K562 (cell line): ENCODE measurements around the gene DAPK1. TPM values are rescaled to one million over a fixed set of nuclear protein-coding genes. Genes with fewer than 3 reads are reported as not detected.

Experiments used
- ATF1 ChIP-seq, 2 experiments: fragments of 450-650 bp in 1 of 2; IDR thresholded peaks; 2 replicates each; pipeline ENCODE4 v1.6.1; 2016; ENCODE audit warnings: missing compliant biosample characterization in 1 of 2, missing genetic modification characterization in 1 of 2
- CREB1 ChIP-seq, 2 experiments: sonication (generic) in 1 of 2; formaldehyde crosslinking in 1 of 2; IDR thresholded peaks; 2 replicates each; pipeline versions ENCODE4 v1.6.1 to v1.8.0; 2012 to 2022; ENCODE audit warnings: inconsistent platforms in 1 of 2, mild to moderate bottlenecking in 1 of 2, missing genetic modification reagents in 1 of 2, moderate library complexity in 1 of 2
- CTBP1 ChIP-seq: fragments of 450-650 bp; IDR thresholded peaks from 2 replicates; pipeline ENCODE4 v1.6.1; 2016; ENCODE audit warnings: borderline replicate concordance
- CTCF ChIP-seq, 3 experiments: IDR thresholded peaks in 2 of 3; conservative IDR thresholded peaks in 1 of 3; 2 replicates each; pipeline ENCODE4 v1.5.1; 2011 to 2012; ENCODE audit warnings: low read length in 3 of 3, mild to moderate bottlenecking in 3 of 3, control low read depth in 2 of 3, improper control_type of control experiment in 1 of 3, inconsistent platforms in 1 of 3, low read depth in 1 of 3, mixed read lengths in 1 of 3, moderate library complexity in 1 of 3; ENCODE audit not compliant: insufficient read depth in 2 of 3
- E2F8 ChIP-seq: fragments of 450-650 bp; IDR thresholded peaks from 2 replicates; pipeline ENCODE4 v1.7.1; 2018; ENCODE audit warnings: mild to moderate bottlenecking, low read depth; ENCODE audit not compliant: partially characterized antibody
- ELF4 ChIP-seq: fragments of 450-650 bp; formaldehyde crosslinking; IDR thresholded peaks from 2 replicates; pipeline ENCODE4 v1.4.0; 2022; ENCODE audit warnings: missing genetic modification characterization
- FOXK2 ChIP-seq, 2 experiments: fragments of 450-650 bp; IDR thresholded peaks in 1 of 2; conservative IDR thresholded peaks in 1 of 2; 2 replicates each; pipeline ENCODE4 v1.6.1; 2016; ENCODE audit warnings: low read depth in 2 of 2, mild to moderate bottlenecking in 1 of 2
- HMG20B ChIP-seq: fragments of 250-450 bp; sonication (Bioruptor Pico); IDR thresholded peaks from 2 replicates; pipeline ENCODE4 v1.5.0; 2021; ENCODE audit warnings: mild to moderate bottlenecking
- HMGN3 ChIP-seq: IDR thresholded peaks from 2 replicates; pipeline ENCODE4 v1.6.1; 2011; ENCODE audit warnings: borderline replicate concordance, low read depth, mild to moderate bottlenecking, mixed read lengths, low read length; ENCODE audit not compliant: insufficient read length; ENCODE audit errors: extremely low read depth
- HNRNPLL ChIP-seq: fragments of 200-400 bp; formaldehyde crosslinking; IDR thresholded peaks from 2 replicates; pipeline ENCODE4 v1.6.1; 2017; ENCODE audit warnings: low read length, low read depth, mild to moderate bottlenecking; ENCODE audit not compliant: poor library complexity, severe bottlenecking
- KAT8 ChIP-seq: fragments of 450-650 bp; IDR thresholded peaks from 2 replicates; pipeline ENCODE4 v1.6.1; 2016; ENCODE audit warnings: low read depth, mild to moderate bottlenecking
- KDM5B ChIP-seq: fragments of 200-600 bp; sonication (generic); IDR thresholded peaks from 2 replicates; pipeline ENCODE4 v1.6.1; 2012; ENCODE audit warnings: low read depth, mild to moderate bottlenecking, moderate library complexity, low read length, control low read depth, inconsistent platforms; ENCODE audit not compliant: insufficient replicate concordance
- MECOM ChIP-seq: fragments of 250-450 bp; sonication (Bioruptor Pico); IDR thresholded peaks from 2 replicates; pipeline ENCODE4 v1.8.0; 2022; ENCODE audit warnings: inconsistent platforms
- NONO ChIP-seq, 2 experiments: fragments of 200-400 bp in 1 of 2; fragments of 450-650 bp in 1 of 2; formaldehyde crosslinking in 1 of 2; IDR thresholded peaks; 2 replicates each; pipeline ENCODE4 v1.6.1; 2017; ENCODE audit warnings: low read depth in 2 of 2, mild to moderate bottlenecking in 2 of 2, moderate library complexity in 2 of 2, low read length in 1 of 2
- PHF20 ChIP-seq: fragments of 450-650 bp; IDR thresholded peaks from 2 replicates; pipeline ENCODE4 v1.6.1; 2018; ENCODE audit not compliant: partially characterized antibody
- RAD21 ChIP-seq, 2 experiments: fragments of 250-450 bp in 1 of 2; fragments of 450-650 bp in 1 of 2; sonication (Bioruptor Pico) in 1 of 2; formaldehyde crosslinking in 1 of 2; IDR thresholded peaks in 1 of 2; conservative IDR thresholded peaks in 1 of 2; 2 replicates each; pipeline versions ENCODE4 v1.4.0 to v1.8.0; 2020 to 2022; ENCODE audit warnings: mild to moderate bottlenecking in 2 of 2, moderate library complexity in 1 of 2
- RUNX1 ChIP-seq: sonication (generic); IDR thresholded peaks from 2 replicates; pipeline ENCODE4 v1.6.1; 2016; ENCODE audit warnings: antibody characterized with exemption, low read depth
- TAF1 ChIP-seq: IDR thresholded peaks from 2 replicates; pipeline ENCODE4 v1.6.1; 2011; ENCODE audit warnings: mild to moderate bottlenecking, low read length, moderate library complexity; ENCODE audit not compliant: insufficient read depth, control insufficient read depth, severe bottlenecking; ENCODE audit errors: extremely low read depth
- TGIF2 ChIP-seq: sonication (generic); formaldehyde crosslinking; IDR thresholded peaks from 2 replicates; pipeline ENCODE4 v1.8.1; 2022; ENCODE audit warnings: mild to moderate bottlenecking, missing genetic modification reagents, moderate library complexity
- ZNF717 ChIP-seq: fragments of 250-450 bp; sonication (Bioruptor Pico); IDR thresholded peaks from 2 replicates; pipeline ENCODE4 v1.5.0; 2021
- polyA plus RNA-seq, 8 experiments: library from polyadenylated mRNA; depleted of rRNA in 4 of 8; stranded (reverse) in 5 of 8; unstranded in 3 of 8; fragments of >200 nt; fragmentation: Nextera tagmentation in 2 of 8; fragmentation: Illumina TruSeq in 1 of 8; extraction: Ambion mirVana in 2 of 8; extraction: Trizol in 1 of 8; gene quantifications; 2 replicates each; pipeline versions ENCODE4 v1.2.1 to v1.2.3, GENCODE V29; 2011 to 2014; ENCODE audit warnings: inconsistent platforms in 1 of 8, missing spikeins in 1 of 8
- total RNA-seq, 7 experiments: library from RNA; depleted of rRNA in 6 of 7; stranded (reverse); fragments of >200 nt in 6 of 7; fragmentation: Illumina TruSeq in 2 of 7; extraction: Trizol in 2 of 7; gene quantifications; 2 replicates each; pipeline versions ENCODE4 v1.2.1 to v1.2.3, GENCODE V29; 2011 to 2021; ENCODE audit warnings: low replicate concordance in 1 of 7

The DAPK1 gene
- total and polyA plus RNA-seq, 9 of the 15 experiments (the other 6 are each of a cell fraction or from before 2014, with no cell fraction given): 1.7 to 26.4 (median 15.8) TPM

DNA sequence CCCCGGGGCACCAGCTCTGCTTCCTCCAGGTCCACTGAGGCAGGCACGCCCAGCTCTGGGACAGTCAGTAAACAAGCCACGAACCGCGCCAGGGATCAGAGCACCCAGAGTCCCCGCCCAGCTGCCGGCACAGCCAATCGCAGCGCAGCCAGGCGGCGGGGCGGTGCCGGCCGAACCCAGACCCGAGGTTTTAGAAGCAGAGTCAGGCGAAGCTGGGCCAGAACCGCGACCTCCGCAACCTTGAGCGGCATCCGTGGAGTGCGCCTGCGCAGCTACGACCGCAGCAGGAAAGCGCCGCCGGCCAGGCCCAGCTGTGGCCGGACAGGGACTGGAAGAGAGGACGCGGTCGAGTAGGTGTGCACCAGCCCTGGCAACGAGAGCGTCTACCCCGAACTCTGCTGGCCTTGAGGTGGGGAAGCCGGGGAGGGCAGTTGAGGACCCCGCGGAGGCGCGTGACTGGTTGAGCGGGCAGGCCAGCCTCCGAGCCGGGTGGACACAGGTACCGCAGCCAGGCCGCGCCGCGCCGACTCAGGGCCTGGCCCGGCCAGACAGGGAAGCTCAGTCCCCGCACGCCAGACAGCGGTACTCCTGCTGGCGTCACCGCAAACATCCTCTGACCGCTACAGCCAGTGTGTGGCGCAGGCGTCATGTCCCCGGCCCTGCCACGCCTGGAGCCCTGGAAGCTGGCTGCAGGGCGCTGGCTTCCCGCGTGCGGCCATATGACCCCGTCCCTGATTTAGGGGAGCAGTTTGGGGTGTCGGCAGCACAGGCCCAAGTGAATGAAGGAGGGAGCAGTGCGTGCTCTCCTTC is 228.4 kb downstream of the DAPK1 start, which contains the start of gene CTSL (continued):
- TF ChIP-seq KDM5B (peak; percentile 64), ELF4 (no peak), RUNX1 (no peak), PHF20 (peak; percentile 24), ZNF717 (CRISPR knock-in tag) (no peak), ATF1 (CRISPR knock-in tag; IDR thresholded peaks at IDR 0.05) (no peak), ATF1 (tag; IDR thresholded peaks at IDR 0.05) (peak; percentile 88), HMG20B (no peak), TAF1 (peak; percentile 30), HMGN3 (peak; percentile 31), E2F8 (no peak), CTBP1 (peak; percentile 76), RAD21 (CRISPR knock-in tag; conservative IDR thresholded peaks at IDR 0.05 in 1 of 2, IDR thresholded peaks at IDR 0.05 in 1 of 2) (peak; percentile 47 to 65), KAT8 (no peak), NONO (IDR thresholded peaks at IDR 0.05; ENCODE audit: low read depth in 2 of 2, low read length in 1 of 2) (0 out of 4 replicates have a peak, but pooled peaks of 1 of the 2 experiments have one; percentile 34), FOXK2 (conservative IDR thresholded peaks at IDR 0.05 in 1 of 2, IDR thresholded peaks at IDR 0.05 in 1 of 2; ENCODE audit: low read depth in 2 of 2) (peak; percentile 87 to 92), CTCF (IDR thresholded peaks at IDR 0.05 in 2 of 3, conservative IDR thresholded peaks at IDR 0.05 in 1 of 3; ENCODE audit: insufficient read depth in 2 of 3, low read depth in 1 of 3, low read length in 3 of 3) (peak; percentile 47 to 81 (median 59); a peak in 5 of 6 replicates), TGIF2 (CRISPR knock-in tag) (0 out of 2 replicates have a peak, but pooled peaks have one; percentile 34), MECOM (no peak), HNRNPLL (peak; percentile 45), CREB1 (IDR thresholded peaks at IDR 0.05) (peak; percentile 58), CREB1 (CRISPR knock-in tag; IDR thresholded peaks at IDR 0.05) (peak; percentile 69)
